DND-41 (cell line): ENCODE results near the gene RIC8A.

Source experiments
- EZH2 ChIP-seq: IDR thresholded peaks from 3 replicates; pipeline ENCODE4 v1.6.1; 2012; ENCODE audit warnings: borderline replicate concordance, low read depth, mild to moderate bottlenecking, moderate library complexity, low read length, inconsistent platforms; ENCODE audit not compliant: severe bottlenecking
- TF ChIP-seq, protein P1 (sequence below): IDR thresholded peaks from 2 replicates; pipeline ENCODE4 v1.5.1; 2012; ENCODE audit warnings: borderline replicate concordance, low read length, moderate library complexity, mild to moderate bottlenecking; ENCODE audit not compliant: poor library complexity, severe bottlenecking; ENCODE audit errors: extremely low read depth

DNA sequence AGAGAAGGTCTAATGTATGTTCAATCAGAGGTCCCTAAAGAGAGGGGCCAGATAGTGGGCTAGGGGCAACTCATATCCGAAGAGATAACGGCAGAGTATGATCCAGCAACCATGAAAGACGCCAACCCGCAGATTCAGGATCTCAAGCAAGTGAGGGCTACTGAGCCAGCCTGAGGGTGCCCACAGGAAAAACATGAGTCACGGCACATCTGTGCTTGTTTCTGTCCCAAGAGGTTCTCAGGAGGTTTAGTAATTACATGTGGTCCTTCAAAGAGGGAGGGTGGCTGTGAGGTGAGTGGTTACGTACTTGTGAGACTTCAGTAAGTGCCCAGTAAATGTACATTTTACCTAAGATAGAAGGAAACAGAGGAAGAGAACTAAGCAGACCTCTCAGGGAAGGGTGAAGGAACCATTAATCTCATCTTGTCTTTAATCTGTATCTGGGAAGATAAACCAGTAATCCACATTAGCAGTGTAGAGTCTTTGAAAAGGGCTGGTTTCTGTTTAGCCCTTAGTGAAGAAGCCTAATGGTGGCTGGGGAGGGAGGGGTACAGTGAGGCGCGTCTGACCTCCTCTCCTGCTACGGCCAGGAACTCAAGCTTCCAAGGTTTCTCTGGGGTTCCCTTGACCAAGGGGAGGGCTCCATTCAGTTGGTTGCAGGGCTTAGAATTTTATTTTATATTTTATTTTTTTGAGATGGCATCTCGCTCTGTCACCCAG lies 18.4 kb downstream of the RIC8A start:
- TF ChIP-seq, protein P1, sequence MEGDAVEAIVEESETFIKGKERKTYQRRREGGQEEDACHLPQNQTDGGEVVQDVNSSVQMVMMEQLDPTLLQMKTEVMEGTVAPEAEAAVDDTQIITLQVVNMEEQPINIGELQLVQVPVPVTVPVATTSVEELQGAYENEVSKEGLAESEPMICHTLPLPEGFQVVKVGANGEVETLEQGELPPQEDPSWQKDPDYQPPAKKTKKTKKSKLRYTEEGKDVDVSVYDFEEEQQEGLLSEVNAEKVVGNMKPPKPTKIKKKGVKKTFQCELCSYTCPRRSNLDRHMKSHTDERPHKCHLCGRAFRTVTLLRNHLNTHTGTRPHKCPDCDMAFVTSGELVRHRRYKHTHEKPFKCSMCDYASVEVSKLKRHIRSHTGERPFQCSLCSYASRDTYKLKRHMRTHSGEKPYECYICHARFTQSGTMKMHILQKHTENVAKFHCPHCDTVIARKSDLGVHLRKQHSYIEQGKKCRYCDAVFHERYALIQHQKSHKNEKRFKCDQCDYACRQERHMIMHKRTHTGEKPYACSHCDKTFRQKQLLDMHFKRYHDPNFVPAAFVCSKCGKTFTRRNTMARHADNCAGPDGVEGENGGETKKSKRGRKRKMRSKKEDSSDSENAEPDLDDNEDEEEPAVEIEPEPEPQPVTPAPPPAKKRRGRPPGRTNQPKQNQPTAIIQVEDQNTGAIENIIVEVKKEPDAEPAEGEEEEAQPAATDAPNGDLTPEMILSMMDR: no peak
- no peak for TF ChIP-seq EZH2
